AG09319 (cell line): ENCODE results near the gene EPN2.

Experiments
- DNase-seq: peaks from one replicate; pipeline ENCODE4 v3.0.0-alpha.2; 2010; ENCODE audit warnings: low read depth; ENCODE audit errors: extremely low read depth
- TF ChIP-seq, protein P1 (sequence below): IDR thresholded peaks from 2 replicates; pipeline ENCODE4 v1.5.1; 2011; ENCODE audit warnings: low read depth, mild to moderate bottlenecking, inconsistent platforms, low read length, moderate library complexity

The EPN2 gene

GRCh38 chr17:19339341-19339815 is 102.2 kb downstream of the EPN2 start:
- TF ChIP-seq, protein P1, sequence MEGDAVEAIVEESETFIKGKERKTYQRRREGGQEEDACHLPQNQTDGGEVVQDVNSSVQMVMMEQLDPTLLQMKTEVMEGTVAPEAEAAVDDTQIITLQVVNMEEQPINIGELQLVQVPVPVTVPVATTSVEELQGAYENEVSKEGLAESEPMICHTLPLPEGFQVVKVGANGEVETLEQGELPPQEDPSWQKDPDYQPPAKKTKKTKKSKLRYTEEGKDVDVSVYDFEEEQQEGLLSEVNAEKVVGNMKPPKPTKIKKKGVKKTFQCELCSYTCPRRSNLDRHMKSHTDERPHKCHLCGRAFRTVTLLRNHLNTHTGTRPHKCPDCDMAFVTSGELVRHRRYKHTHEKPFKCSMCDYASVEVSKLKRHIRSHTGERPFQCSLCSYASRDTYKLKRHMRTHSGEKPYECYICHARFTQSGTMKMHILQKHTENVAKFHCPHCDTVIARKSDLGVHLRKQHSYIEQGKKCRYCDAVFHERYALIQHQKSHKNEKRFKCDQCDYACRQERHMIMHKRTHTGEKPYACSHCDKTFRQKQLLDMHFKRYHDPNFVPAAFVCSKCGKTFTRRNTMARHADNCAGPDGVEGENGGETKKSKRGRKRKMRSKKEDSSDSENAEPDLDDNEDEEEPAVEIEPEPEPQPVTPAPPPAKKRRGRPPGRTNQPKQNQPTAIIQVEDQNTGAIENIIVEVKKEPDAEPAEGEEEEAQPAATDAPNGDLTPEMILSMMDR: no peak
- no peak for DNase-seq

DNA sequence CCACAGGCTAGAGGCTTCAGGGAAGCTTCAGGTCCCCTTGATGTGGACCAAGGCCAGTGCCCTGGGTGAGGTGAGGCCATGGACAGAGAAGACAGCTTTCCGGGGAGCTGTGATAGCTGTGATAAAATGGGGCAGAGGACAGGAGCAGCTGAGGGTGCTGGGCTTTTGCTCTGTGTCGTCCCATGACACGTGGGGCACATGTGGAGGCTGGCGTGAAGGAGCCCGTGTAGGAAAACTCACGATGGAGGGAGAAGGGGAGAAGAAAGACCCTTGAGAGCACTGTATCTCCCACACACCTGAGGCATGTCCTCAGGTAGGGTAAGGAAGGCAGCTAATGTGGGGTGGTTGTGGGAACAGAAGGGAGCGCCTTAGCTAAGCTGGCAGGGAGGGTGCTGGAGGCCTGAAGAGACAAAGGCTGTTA is 104.1 kb downstream of the EPN2 start:
- TF ChIP-seq, protein P1: no peak

DNA sequence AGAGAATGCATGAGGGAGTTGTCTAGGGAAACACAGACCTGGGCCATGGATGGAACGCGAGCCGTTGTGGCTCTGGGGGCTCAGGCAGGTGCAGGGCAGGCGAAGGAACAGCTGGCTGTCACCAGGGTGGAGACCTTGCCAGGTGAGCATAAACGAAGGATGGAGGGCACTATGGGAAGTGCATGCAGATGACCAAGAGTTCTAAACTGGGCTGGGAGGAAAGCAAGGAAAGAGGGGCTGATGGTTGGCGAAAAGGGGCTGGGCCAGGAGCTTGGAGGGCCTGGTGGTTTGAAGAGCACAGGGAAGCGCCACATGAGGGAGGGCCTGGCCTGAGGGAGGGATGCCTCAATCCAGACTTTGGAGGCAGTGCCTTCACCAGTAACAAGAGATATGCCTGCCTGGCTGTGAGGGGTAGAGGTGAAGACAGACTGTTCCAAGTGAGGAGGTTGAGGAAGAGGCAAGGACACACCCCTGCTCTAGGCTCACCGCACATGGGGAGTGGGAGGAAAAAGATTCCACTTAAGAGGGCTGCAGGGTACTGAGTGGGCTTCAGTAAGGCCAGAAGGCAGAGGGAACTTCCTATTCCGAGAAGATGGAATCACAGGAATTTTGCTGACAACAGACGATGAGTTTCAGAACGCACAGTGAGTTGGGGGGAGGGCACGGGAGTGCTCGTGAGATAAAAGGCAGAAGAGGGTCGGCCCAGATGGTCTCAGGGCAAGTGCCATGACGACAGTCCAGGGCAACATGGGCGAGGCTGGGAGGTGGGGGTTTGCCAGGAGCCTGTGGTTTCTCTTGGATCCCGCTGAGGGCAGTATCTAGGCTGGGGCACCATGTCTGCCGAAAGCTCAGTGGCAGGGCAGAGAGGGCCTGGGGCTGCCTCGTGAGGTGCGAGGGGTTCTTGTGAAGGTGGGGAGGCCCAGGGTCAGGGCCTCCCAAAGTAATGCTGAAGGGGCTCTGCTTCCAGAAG is 104.8 kb downstream of the EPN2 start:
- no peak for DNase-seq
- TF ChIP-seq, protein P1: no peak

More for the DNA sequence above, 104.1 kb downstream of the EPN2 start:
- DNase-seq: no peak

DNA sequence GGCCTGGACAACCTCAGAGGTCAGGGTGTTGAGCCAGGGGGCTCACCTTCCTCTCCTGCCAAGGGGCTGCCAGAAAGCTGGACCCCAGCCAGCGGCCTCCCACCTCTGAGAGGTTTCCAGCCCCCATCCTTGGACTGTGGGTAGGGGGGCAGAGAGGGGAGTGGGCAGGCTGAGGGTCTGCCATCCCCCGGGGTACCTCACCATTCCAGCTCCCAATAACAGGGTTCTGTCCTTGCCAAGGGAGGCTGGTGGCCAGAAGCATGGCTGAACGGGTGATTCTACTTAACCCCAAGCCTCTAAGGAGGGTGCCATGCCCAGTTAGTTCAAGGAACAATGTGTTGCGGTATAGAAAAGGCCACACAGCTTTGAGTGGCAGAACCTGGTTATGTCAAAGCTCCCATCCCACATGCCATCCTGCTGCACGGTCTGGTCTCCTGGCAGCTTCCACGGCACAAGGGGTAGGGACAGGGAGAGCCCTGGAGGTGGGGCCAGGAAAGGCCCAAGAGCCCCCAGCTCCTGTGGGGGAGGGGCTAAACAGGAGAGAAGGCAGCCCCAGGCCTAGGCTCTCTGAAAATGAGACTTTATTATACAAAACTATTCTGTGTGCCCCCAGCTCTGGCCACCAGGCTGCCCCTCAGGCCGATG is 105.6 kb downstream of the EPN2 start:
- DNase-seq: no peak
- TF ChIP-seq, protein P1: no peak

DNA sequence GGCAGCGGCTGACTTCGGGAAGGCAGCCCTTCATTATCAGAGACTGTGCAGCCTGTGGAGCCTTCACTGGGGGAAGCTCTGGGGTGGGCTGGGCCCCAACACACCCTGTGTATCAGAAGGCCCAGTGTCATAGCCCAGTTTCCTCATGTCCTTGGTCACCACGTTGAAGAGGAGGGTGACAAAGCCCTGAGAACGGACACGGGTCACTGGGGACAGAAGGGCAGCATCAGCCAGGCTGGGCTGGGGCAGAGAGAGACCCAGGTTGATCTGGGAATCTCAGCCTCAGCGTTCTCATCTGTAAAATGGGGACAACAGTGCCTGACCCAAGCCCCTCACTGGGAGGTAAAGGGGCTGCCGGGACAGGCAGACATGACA is 106.1 kb downstream of the EPN2 start:
- TF ChIP-seq, protein P1: no peak
- DNase-seq: no peak

DNA sequence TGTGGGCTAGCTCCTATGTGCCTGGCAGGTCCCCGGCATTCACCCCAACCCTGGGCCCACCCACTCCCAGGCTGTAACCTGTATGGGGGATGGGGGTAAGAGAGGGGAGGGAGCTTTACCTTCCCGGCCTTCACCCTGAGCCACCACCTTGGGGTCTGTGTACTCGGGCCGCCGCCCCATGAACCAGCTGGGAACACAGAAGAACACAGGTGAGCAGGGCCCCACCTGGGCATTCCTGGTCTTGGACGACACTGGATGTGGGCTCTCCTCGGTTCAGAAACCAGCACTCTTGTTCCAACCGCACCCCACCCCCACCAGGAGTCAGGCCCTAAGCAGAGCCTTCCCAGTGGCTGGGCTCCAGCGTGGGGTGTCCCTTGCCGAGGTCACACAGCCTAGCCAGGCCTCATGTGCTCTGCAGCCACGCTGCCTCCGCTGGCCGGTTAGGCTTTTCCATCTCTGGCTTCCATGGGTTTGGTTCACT is 106.5 kb downstream of the EPN2 start:
- no peak for DNase-seq
- TF ChIP-seq, protein P1: no peak
